HG03060 (cell line): ENCODE data around the gene SULT1E1.
"Not testable (repeated sequence)": the region's sequence is repeated elsewhere in the genome, so short reads cannot be mapped to it uniquely, and the experiment has no call there.

Experiments used
- ATAC-seq: cut with Tn5 transposase; IDR thresholded peaks from one replicate; pipeline ENCODE4 v1.9.1; 2021; ENCODE audit warnings: low read depth, moderate number of reproducible peaks; ENCODE audit not compliant: unreplicated experiment

The SULT1E1 gene

GRCh38 chr4:69843932-69844331 is 16.0 kb downstream of the SULT1E1 start:
- no peak for ATAC-seq

- no peak for ATAC-seq
Observed at GRCh38 chr4:69843301-69843700, 16.6 kb downstream of the SULT1E1 start.

GRCh38 chr4:69838977-69839376 is 21.0 kb downstream of the SULT1E1 start:
- ATAC-seq: no peak

- no peak for ATAC-seq
Observed at GRCh38 chr4:69836287-69836686, 23.7 kb downstream of the SULT1E1 start.

- no peak for ATAC-seq
Observed at GRCh38 chr4:69835766-69836165, 24.2 kb downstream of the SULT1E1 start.

DNA sequence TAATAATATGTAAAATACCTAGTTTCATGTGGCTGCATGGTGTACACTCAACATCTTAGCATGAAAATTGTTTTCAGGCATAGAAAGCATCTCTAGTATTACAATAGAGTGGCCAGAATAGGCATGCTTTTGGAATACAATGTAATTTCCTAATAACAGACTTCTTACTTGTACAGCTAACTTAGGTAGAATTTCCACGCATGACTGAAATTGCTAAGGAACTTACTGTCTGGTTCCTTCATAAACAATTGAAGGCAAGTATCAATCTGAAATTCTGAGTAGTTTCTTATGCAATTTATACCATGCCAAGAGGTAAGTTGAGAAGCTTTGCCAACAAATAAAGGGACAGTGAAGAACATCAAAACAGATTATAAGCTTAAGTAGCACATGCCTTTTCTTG is 26.7 kb downstream of the SULT1E1 start:
- no peak for ATAC-seq

GRCh38 chr4:69832326-69833030 is 27.5 kb downstream of the SULT1E1 start:
- ATAC-seq: no peak

DNA sequence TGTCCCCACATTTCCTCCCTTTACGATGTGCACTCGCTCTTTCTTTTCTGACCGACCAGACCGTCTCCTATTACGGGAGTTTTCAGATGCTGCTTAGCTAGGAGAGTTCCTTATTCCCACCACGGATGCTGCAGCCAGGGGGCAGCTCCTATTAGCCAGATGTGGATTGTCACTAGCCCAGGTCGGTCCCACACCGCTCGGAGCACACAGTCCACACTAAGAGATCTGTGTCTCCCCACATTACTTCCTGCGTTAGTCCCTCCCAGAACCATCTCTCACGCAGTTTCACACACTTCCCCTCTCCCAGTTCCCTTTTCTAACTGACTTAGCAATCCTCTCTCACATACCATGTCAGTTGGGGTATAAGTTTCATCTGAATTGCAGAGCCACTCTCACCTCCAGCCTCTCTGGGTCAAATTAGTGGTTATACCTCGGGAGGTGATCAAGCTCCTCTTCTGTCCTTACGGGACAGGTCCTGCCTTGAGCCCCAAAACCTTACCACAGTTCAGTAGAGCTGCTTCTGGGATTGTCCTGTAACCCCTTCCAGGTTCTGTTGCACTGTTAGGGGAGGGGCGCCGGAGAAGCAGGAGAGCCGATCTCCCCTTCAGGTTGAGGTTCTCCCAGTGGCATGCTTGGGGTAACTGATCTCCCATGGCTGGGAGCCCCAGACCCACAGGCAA is 28.2 kb downstream of the SULT1E1 start:
- no peak for ATAC-seq

GRCh38 chr4:69831270-69831627 is 28.7 kb downstream of the SULT1E1 start:
- ATAC-seq: no peak

- no peak for ATAC-seq
Observed at GRCh38 chr4:69830560-69831269, 29.2 kb downstream of the SULT1E1 start.

DNA sequence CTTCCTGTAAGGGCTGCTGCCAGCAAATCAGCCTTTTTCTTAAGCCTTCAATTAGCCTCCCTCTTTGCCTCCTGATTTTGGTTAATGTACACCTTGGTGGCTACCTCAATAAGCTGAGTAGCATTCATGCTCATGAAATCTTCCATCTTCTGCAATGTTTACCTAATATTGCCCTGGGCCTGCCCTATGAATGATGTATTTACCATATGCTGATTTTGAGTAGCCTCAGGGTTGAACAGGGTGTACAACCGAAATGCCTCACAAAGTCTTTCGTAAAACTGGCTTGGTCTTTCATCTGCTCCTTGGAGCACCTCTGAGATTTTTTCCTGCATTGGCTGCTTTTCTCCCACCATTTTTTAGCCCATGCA is 29.8 kb downstream of the SULT1E1 start:
- no peak for ATAC-seq

DNA sequence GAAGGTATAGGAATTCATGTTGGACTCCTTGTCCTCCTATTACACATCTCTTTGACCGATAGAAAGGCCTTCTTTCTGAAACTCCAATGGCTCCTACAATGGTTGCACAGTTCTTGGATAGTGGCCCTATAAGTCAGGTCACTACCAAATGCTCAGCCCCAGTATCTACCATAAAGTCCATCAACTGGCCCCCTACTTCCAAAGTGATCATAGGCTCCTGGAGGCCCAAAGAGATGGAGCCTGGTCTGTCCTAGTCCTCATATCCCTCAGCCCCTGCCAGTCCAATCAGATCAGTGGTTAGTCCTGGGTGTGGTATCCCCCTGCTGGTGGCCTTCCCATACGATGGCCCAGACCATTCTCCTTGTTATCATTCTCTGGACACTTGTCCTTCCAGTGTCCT is 30.3 kb downstream of the SULT1E1 start:
- no peak for ATAC-seq

- ATAC-seq: no peak
Observed at GRCh38 chr4:69828828-69829227, 31.1 kb downstream of the SULT1E1 start.

DNA sequence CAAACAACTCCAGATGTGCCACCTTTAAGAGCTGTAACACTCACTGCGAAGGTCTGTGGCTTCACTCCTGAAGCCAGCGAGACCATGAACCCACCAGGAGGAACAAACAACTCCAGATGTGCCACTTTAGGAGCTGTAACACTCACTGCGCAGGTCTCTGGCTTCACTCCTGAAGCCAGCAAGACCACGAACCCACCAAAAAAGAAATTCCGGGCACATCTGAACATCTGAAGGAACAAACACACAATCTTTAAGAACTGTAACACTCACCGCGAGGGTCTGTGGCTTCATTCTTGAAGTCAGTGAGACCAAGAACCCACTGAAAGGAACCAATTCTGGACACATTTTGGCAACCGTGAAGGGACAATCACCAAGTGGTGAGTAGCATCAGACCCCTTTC is 34.9 kb downstream of the SULT1E1 start:
- not testable (repeated sequence) for ATAC-seq

- no peak for ATAC-seq
Observed at GRCh38 chr4:69823481-69824186, 36.3 kb downstream of the SULT1E1 start.

- ATAC-seq: no peak
Observed at GRCh38 chr4:69823048-69823447, 36.9 kb downstream of the SULT1E1 start.

GRCh38 chr4:69822198-69822597 is 37.7 kb downstream of the SULT1E1 start:
- ATAC-seq: no peak

GRCh38 chr4:69818060-69818639 is 41.8 kb downstream of the SULT1E1 start:
- no peak for ATAC-seq

DNA sequence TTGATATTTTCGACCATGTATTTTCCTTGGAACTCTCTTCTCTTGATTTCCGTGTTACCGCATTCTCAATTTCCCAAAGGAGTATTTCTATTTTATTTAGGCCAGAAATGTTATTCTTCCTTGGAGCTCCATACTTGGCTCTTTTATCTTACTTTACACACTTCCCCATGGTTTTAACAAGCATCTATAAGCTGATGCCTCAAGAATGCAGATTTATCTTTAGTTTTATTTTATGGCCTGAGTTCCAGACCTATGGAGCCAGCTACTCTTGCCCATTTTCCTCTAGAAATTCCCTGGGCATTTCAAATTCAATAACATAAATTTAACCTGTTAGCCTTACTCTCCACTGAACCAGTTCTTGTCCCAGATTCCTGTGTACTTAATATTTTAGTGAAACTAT is 43.7 kb downstream of the SULT1E1 start:
- ATAC-seq: no peak

DNA sequence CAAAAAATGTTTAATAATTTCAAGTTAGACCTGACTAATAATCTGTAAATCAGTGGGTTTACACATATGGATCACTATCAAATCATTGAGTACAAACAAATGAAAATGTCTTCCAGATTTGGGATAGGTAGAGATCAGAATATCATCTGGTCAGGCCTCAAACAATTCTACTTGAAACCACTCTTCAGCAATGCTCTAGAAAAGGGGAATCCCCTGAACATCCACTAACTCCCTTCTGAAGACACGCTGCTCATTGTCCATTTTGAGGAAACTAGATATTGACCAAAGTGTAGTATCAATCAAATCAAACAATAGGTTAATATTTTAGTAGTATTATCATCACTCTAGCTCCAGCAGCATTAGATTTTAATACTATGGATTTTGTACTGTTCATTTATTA is 46.3 kb downstream of the SULT1E1 start:
- no peak for ATAC-seq

GRCh38 chr4:69811166-69811565 is 48.8 kb downstream of the SULT1E1 start:
- ATAC-seq: no peak
